HL-60 (cell line): Measurements from ENCODE around the gene ANKRD31.

ENCODE experiments used
- CTCF ChIP-seq: IDR thresholded peaks from one replicate; pipeline ENCODE4 v1.5.1; 2011; ENCODE audit warnings: low read length, control low read depth, inconsistent platforms; ENCODE audit not compliant: insufficient read depth
- GABPA ChIP-seq: IDR thresholded peaks from 2 replicates; pipeline ENCODE4 v1.6.1; 2012; ENCODE audit warnings: low read depth
- POLR2AphosphoS5 ChIP-seq: IDR thresholded peaks from 2 replicates; pipeline ENCODE4 v1.6.1; 2012; ENCODE audit warnings: low read depth
- REST ChIP-seq: IDR thresholded peaks from 2 replicates; pipeline ENCODE4 v1.6.1; 2012; ENCODE audit warnings: low read depth; ENCODE audit not compliant: insufficient replicate concordance
- SPI1 ChIP-seq: IDR thresholded peaks from 2 replicates; pipeline ENCODE4 v1.6.1; 2012; ENCODE audit warnings: low read depth, mild to moderate bottlenecking, borderline replicate concordance

GRCh38 chr5:75274486-75274885 is 37.8 kb upstream of the ANKRD31 start:
- TF ChIP-seq CTCF (no peak), REST (no peak), POLR2AphosphoS5 (no peak), GABPA (no peak), SPI1 (no peak)
